LNCaP clone FGC (cell line): Measurements from ENCODE around the gene SHROOM3.

Experiments used
- DNase-seq: peaks from one replicate; pipeline ENCODE4 v3.0.0-alpha.2; 2011; ENCODE audit warnings: low read depth
- H3K4me3 ChIP-seq: 2 replicates; pipeline ENCODE4 v1.5.1; 2011; ENCODE audit warnings: mild to moderate bottlenecking, low read depth, low read length, control low read depth
- CTCF ChIP-seq: IDR thresholded peaks from 2 replicates; pipeline ENCODE4 v1.5.1; 2012; ENCODE audit warnings: mild to moderate bottlenecking; ENCODE audit not compliant: control insufficient read depth, insufficient read depth; ENCODE audit errors: extremely low read depth

SHROOM3 gene

GRCh38 chr4:76545226-76545884, 110.3 kb downstream of the SHROOM3 start:
- no peak for TF ChIP-seq CTCF
- H3K4me3 ChIP-seq = no peak overlapping the region

GRCh38 chr4:76546327-76546726, 111.3 kb downstream of the SHROOM3 start:
- DNase-seq = no peak
- no peak for TF ChIP-seq CTCF
- no peak overlapping the region for H3K4me3 ChIP-seq

More at GRCh38 chr4:76545226-76545884, 110.3 kb downstream of the SHROOM3 start:
- DNase-seq = no peak

DNA sequence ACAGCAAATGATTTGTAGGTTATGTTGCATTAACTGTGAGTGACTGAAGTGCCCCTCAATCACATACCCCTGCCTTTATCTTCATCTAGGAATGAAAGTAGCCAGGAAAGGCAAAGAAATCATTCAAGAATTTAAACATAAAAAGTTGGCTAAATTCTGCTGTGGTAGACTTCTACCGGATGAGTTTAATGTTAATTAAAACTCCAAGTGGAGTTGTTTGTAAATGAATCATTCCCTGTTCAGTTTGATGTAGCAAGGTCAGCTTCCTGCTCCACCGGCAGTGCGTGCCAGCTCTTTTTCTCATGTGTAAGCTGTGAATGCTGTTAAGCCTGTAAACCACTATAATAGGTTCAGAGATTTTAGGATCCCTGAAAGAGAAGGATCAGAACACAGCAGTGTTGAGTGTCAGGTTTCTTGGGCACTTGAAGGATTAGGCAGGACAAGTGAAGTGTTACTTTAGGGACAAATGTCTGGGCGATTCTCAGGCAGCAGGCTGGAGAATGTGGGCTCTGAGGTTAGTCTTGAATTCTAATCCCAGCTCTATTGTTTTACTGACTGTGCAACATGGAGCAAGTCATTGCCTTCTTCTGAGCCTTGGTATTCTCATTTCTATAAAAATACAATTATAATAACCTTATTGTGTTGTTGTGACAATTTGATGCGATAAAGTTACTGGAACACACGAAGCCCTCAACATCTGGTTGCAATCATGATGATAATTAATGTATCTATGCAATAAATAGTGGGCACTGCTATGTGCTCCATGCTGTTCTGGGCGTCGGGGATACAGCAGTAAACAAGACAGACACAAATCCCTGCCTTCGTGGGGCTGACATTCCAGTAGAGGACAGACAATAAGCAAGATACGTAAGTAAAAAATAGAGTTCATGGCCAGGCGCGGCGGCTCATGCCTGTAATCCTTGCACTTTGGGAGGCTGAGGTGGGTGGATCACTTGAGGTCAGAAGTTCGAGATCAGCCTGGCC, 112.0 kb downstream of the SHROOM3 start:
- DNase-seq = peak; percentile 26
- no peak overlapping the region for H3K4me3 ChIP-seq
- TF ChIP-seq CTCF = no peak

- DNase-seq = no peak
- TF ChIP-seq CTCF = no peak
- no peak overlapping the region for H3K4me3 ChIP-seq
Observed at GRCh38 chr4:76548704-76549103, 113.7 kb downstream of the SHROOM3 start.

DNA sequence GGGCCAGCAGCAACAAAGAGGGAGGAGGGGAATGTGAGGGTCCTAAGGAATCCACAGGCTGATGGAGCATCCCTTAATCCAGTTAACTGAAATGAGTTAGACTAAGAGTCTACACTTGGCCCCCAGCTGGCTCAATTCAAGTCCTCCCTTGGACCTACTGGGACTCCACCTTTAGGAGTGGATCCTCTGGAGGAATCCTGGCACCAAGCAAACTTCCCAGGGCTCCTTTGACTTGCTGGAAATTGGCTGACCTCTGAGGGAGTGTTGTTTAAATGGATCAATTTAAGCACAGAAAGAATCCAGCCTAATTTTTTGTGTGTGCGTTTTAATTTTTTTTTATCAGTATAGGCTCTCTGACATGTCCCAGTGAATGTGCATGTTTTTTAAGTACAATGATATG, 114.7 kb downstream of the SHROOM3 start:
- no peak for DNase-seq
- H3K4me3 ChIP-seq = no peak overlapping the region
- TF ChIP-seq CTCF = no peak

GRCh38 chr4:76550966-76551780, 116.1 kb downstream of the SHROOM3 start:
- no peak for DNase-seq
- TF ChIP-seq CTCF = no peak
- no peak overlapping the region for H3K4me3 ChIP-seq
